Spleen (tissue), 7 donors: Measurements from ENCODE around the gene PBRM1.

Experiments used
- CTCF ChIP-seq, 11 experiments: fragments of 200-600 bp in 7 of 11; fragments of 450-650 bp in 4 of 11; sonication (generic) in 4 of 11; IDR thresholded peaks in 8 of 11; conservative IDR thresholded peaks in 3 of 11; 1 replicate in 7 of 11; 2 replicates in 4 of 11; pipeline versions ENCODE4 v1.4.0 to v1.8.0; 2016 to 2021; ENCODE audit warnings: antibody characterized with exemption in 11 of 11, inconsistent platforms in 4 of 11, mild to moderate bottlenecking in 1 of 11
- POLR2A ChIP-seq, 3 donors: fragments of 450-650 bp; IDR thresholded peaks; one replicate each; pipeline ENCODE4 v1.5.1; 2017; ENCODE audit warnings: antibody characterized with exemption in 3 of 3, mild to moderate bottlenecking in 1 of 3
- POLR2AphosphoS5 ChIP-seq, 3 donors: sonication (generic); formaldehyde crosslinking; IDR thresholded peaks; one replicate each; pipeline ENCODE4 v1.5.1; 2017; ENCODE audit warnings: antibody characterized with exemption in 3 of 3
- donor health status: DM: no; HTN: no; CAD: no; lungs with moderate emphysema.
- donor health status: DM: no; HTN: no; CAD: no.
- donor health status: DM: no; HTN: no; CAD: no.

GRCh38 chr3:52509753-52510328 lies 175.9 kb downstream of the PBRM1 start:
- no peak for TF ChIP-seq CTCF (IDR thresholded peaks at IDR 0.05 in 8 of 11, conservative IDR thresholded peaks at IDR 0.05 in 3 of 11)
- TF ChIP-seq POLR2A (IDR thresholded peaks at IDR 0.05), result no peak
- peak in 2 of 3 donors; percentile 27 to 50 for TF ChIP-seq POLR2AphosphoS5 (IDR thresholded peaks at IDR 0.05)
